Activated CD8-positive, alpha-beta memory T cell treated with anti-CD3 and anti-CD28 coated beads for 24 hours (primary cell): ENCODE measurements around the gene VGLL4.
"Not testable (repeated sequence)": the region's sequence is repeated elsewhere in the genome, so short reads cannot be mapped to it uniquely, and the experiment has no call there.

Experiments used
- DNase-seq: peaks from one replicate; pipeline ENCODE4 v3.0.0-alpha.2; 2020

Gene VGLL4

GRCh38 chr3:11582191-11582968 lies 61.3 kb downstream of the VGLL4 start:
- DNase-seq = no peak

- DNase-seq = no peak
Observed at GRCh38 chr3:11581237-11582190, 62.2 kb downstream of the VGLL4 start.

- no peak for DNase-seq
Observed at GRCh38 chr3:11580645-11581044, 63.1 kb downstream of the VGLL4 start.

GRCh38 chr3:11578169-11578568 lies 65.5 kb downstream of the VGLL4 start:
- no peak for DNase-seq

- no peak for DNase-seq
Observed at GRCh38 chr3:11576453-11576852, 67.3 kb downstream of the VGLL4 start.

GRCh38 chr3:11575677-11576076 lies 68.0 kb downstream of the VGLL4 start:
- DNase-seq = no peak

GRCh38 chr3:11574981-11575669 lies 68.6 kb downstream of the VGLL4 start:
- DNase-seq = no peak

GRCh38 chr3:11572660-11573059 lies 71.1 kb downstream of the VGLL4 start:
- DNase-seq = not testable (repeated sequence)

- DNase-seq = no peak
Observed at GRCh38 chr3:11570789-11571495, 72.8 kb downstream of the VGLL4 start.

GRCh38 chr3:11570251-11570650 lies 73.5 kb downstream of the VGLL4 start:
- DNase-seq = no peak

GRCh38 chr3:11569156-11569741 lies 74.5 kb downstream of the VGLL4 start:
- no peak for DNase-seq

GRCh38 chr3:11568503-11569155 lies 75.1 kb downstream of the VGLL4 start:
- DNase-seq = no peak

- no peak for DNase-seq
Observed at GRCh38 chr3:11567516-11568467, 75.9 kb downstream of the VGLL4 start.

GRCh38 chr3:11566916-11567315 lies 76.8 kb downstream of the VGLL4 start:
- no peak for DNase-seq

- no peak for DNase-seq
Observed at GRCh38 chr3:11566478-11566877, 77.2 kb downstream of the VGLL4 start.

GRCh38 chr3:11565932-11566331 lies 77.8 kb downstream of the VGLL4 start:
- no peak for DNase-seq

GRCh38 chr3:11565492-11565891 lies 78.2 kb downstream of the VGLL4 start:
- DNase-seq = no peak

GRCh38 chr3:11565072-11565471 lies 78.6 kb downstream of the VGLL4 start:
- no peak for DNase-seq

- DNase-seq = no peak
Observed at GRCh38 chr3:11564577-11565001, 79.1 kb downstream of the VGLL4 start.

GRCh38 chr3:11563865-11564185 lies 79.9 kb downstream of the VGLL4 start:
- no peak for DNase-seq
